HepG2 (cell line): ENCODE measurements around the gene MFSD2B. TPM values are rescaled to one million over a fixed set of nuclear protein-coding genes. Genes with fewer than 3 reads are reported as not detected.

Source experiments
- BCL6 ChIP-seq: IDR thresholded peaks from 2 replicates; pipeline ENCODE4 v1.6.1; 2016; ENCODE audit warnings: missing genetic modification reagents, missing compliant biosample characterization
- CSRNP1 ChIP-seq: sonication (generic); formaldehyde crosslinking; IDR thresholded peaks from 2 replicates; pipeline ENCODE4 v1.8.1; 2023; ENCODE audit warnings: mild to moderate bottlenecking, missing genetic modification reagents
- FOXM1 ChIP-seq: sonication (generic); formaldehyde crosslinking; IDR thresholded peaks from 2 replicates; pipeline ENCODE4 v1.5.0; 2020; ENCODE audit warnings: missing genetic modification reagents
- MXI1 ChIP-seq: IDR thresholded peaks from 3 replicates; pipeline ENCODE4 v1.6.1; 2012; ENCODE audit warnings: low read depth, low read length, inconsistent platforms, borderline replicate concordance
- NR2C2 ChIP-seq: sonication (generic); formaldehyde crosslinking; IDR thresholded peaks from 2 replicates; pipeline ENCODE4 v1.4.0; 2020; ENCODE audit warnings: missing genetic modification reagents, mild to moderate bottlenecking, moderate library complexity, borderline replicate concordance
- ZBTB1 ChIP-seq: sonication (generic); formaldehyde crosslinking; IDR thresholded peaks from 2 replicates; pipeline ENCODE4 v1.4.0; 2020; ENCODE audit warnings: missing genetic modification reagents, borderline replicate concordance
- ZMAT3 ChIP-seq: sonication (generic); formaldehyde crosslinking; conservative IDR thresholded peaks from 2 replicates; pipeline ENCODE4 v1.7.0; 2021; ENCODE audit warnings: missing genetic modification reagents
- ZNF318 ChIP-seq: sonication (generic); formaldehyde crosslinking; IDR thresholded peaks from 2 replicates; pipeline ENCODE4 v1.4.0; 2020; ENCODE audit warnings: mild to moderate bottlenecking, missing genetic modification reagents
- ZNF33B ChIP-seq: sonication (generic); formaldehyde crosslinking; IDR thresholded peaks from 2 replicates; pipeline ENCODE4 v1.5.1; 2020; ENCODE audit warnings: mild to moderate bottlenecking, missing genetic modification reagents
- ZNF350 ChIP-seq: sonication (generic); formaldehyde crosslinking; IDR thresholded peaks from 2 replicates; pipeline ENCODE4 v1.4.0; 2020; ENCODE audit warnings: mild to moderate bottlenecking, low read depth, missing genetic modification reagents, borderline replicate concordance
- ZNF550 ChIP-seq: sonication (generic); formaldehyde crosslinking; IDR thresholded peaks from 2 replicates; pipeline ENCODE4 v1.4.0; 2020; ENCODE audit warnings: mild to moderate bottlenecking, missing genetic modification reagents, borderline replicate concordance
- ZNF598 ChIP-seq: sonication (generic); formaldehyde crosslinking; IDR thresholded peaks from 2 replicates; pipeline ENCODE4 v1.5.1; 2020; ENCODE audit warnings: mild to moderate bottlenecking, missing genetic modification reagents, borderline replicate concordance
- ZNF772 ChIP-seq: sonication (generic); formaldehyde crosslinking; IDR thresholded peaks from 2 replicates; pipeline ENCODE4 v1.5.0; 2020; ENCODE audit warnings: mild to moderate bottlenecking, missing genetic modification reagents
- polyA plus RNA-seq, 8 experiments: library from polyadenylated mRNA; depleted of rRNA in 3 of 8; stranded (reverse) in 7 of 8; unstranded in 1 of 8; fragments of >200 nt; fragmentation: Illumina TruSeq in 4 of 8; extraction: Trizol in 4 of 8; gene quantifications; 2 replicates each; pipeline versions ENCODE4 v1.2.1 to v1.2.3, GENCODE V29; 2011 to 2016; ENCODE audit warnings: low read depth in 4 of 8, missing spikeins in 1 of 8, mixed read lengths in 1 of 8; ENCODE audit not compliant: insufficient read depth in 1 of 8
- total RNA-seq, 5 experiments: library from RNA; depleted of rRNA; stranded (reverse); fragments of >200 nt; fragmentation: Illumina TruSeq; extraction: Trizol; gene quantifications; 2 replicates each; pipeline ENCODE4 v1.2.3, GENCODE V29; 2016; ENCODE audit warnings: low read depth in 1 of 5
- TF ChIP-seq, protein P1 (sequence below): IDR thresholded peaks from 2 replicates; pipeline ENCODE4 v1.6.1; 2018; ENCODE audit warnings: missing genetic modification reagents

Gene MFSD2B
- total and polyA plus RNA-seq, 2 of the 13 experiments (the other 11 are each of a cell fraction or from before 2014, with no cell fraction given): 0.21 to 0.93 TPM

GRCh38 chr2:24015562-24016375 lies 5.9 kb downstream of the MFSD2B start (continued):
- TF ChIP-seq MXI1 (no peak), ZNF350 (CRISPR knock-in tag) (peak; percentile 73; the same call in 1 of the 2 replicates), ZNF598 (peak; percentile 62; the same call in 1 of the 2 replicates), NR2C2 (peak; percentile 36; the same call in 1 of the 2 replicates), ZMAT3 (peak; percentile 65; the same call in 1 of the 2 replicates), FOXM1 (CRISPR knock-in tag) (no peak), CSRNP1 (no peak; the same call in 1 of the 2 replicates), ZNF550 (no peak), BCL6 (CRISPR knock-in tag) (peak; percentile 56), ZNF33B (no peak), ZBTB1 (CRISPR knock-in tag) (no peak), ZNF772 (CRISPR knock-in tag) (peak; percentile 77; the same call in 1 of the 2 replicates), ZNF318 (no peak)
- TF ChIP-seq, protein P1, sequence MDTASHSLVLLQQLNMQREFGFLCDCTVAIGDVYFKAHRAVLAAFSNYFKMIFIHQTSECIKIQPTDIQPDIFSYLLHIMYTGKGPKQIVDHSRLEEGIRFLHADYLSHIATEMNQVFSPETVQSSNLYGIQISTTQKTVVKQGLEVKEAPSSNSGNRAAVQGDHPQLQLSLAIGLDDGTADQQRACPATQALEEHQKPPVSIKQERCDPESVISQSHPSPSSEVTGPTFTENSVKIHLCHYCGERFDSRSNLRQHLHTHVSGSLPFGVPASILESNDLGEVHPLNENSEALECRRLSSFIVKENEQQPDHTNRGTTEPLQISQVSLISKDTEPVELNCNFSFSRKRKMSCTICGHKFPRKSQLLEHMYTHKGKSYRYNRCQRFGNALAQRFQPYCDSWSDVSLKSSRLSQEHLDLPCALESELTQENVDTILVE (CRISPR knock-in tag): no peak; the same call in 1 of the 2 replicates
